ENCODE results near the gene ZBBX. TPM values are rescaled to one million over a fixed set of nuclear protein-coding genes. Genes with fewer than 3 reads are reported as not detected.

ZBBX gene
- total RNA-seq, 1 donor from 2014 or later = 0.07 TPM

DNA sequence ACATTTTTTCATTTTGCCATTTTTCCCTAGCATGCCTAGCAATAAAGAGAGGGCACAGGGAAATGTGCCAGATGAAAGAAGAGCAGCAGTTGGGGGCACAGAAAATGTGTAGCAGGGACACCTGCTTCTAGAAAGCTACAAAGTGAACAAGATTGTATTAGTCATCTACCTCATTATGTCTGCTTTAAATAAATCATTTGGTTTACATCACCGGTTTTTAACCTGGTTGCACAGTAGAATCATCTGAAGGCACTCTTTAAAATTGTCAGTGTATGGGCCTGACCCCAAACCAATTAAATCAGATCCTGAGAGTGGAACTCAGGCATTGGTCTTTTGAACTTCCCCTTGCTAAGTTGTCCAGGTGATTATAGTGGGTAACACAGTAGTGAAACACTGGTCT, 73.8 kb downstream of the ZBBX start:
- DNase-seq (ENCODE audit: low read depth, low spot score) = no peak

GRCh38 chr3:167305340-167305890, 74.7 kb downstream of the ZBBX start:
- DNase-seq (ENCODE audit: low read depth, low spot score) = no peak

GRCh38 chr3:167304077-167304476, 76.0 kb downstream of the ZBBX start:
- no peak for DNase-seq (ENCODE audit: low read depth, low spot score)

GRCh38 chr3:167302678-167303077, 77.4 kb downstream of the ZBBX start:
- DNase-seq (ENCODE audit: low read depth, low spot score) = no peak

- no peak for DNase-seq (ENCODE audit: low read depth, low spot score)
These were observed 79.9 kb downstream of the ZBBX start for GRCh38 chr3:167300207-167300606.

DNA sequence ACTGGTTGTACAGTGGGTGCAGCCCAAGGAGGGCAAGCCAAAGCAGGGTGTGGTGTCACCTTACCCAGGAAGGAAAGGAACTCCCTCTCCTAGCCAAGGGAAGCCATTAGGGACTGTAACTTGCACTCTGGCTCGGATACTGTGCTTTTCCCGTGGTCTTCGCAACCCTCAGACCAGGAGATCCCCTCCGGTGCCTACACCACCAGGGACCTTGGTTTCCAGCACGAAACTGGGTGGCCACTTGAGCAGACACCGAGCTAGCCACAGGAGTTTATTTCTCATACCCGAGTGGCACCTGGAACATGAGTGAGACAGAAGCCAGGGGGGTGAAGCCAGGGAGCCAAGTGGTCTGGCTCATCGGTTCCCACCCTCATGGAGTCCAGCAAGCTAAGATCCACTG, 90.7 kb downstream of the ZBBX start:
- DNase-seq (ENCODE audit: low read depth, low spot score) = no peak

DNA sequence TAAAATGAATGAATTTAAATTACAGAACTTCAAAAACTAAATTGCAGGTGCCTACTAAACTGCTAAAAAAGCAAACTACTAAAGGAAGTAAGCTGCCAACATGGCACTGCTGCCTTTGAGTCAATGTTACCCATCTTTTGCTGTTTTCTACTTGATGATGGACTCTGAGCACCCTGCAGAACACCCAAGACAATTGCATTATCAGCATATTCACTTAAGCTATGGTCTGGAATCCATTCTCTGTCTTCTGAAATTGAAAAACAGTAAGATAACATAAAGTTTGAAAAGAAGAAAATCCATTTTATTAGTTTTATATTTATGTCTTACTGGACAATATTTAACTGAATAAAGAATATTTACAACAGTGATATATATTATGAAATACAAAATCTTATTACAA, 91.4 kb downstream of the ZBBX start:
- DNase-seq (ENCODE audit: low read depth, low spot score) = no peak

DNA sequence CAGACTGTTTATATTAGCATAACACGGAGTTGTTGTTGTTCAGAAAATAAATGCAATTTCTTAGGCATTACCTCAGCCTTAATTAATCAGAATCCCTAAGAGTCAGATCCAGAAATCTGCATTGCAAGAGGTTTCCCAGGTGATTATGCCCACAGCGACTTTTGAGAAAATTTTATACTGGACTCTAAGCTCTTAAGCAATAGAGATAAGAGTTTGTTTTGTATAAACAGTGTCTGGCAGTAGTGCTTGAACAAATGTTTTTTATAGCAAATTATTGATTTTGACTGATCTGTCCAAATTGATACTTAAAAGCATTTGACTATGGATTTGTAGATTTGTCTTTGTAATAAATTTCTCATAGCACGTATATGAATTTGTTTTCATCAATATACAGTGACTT, 92.8 kb downstream of the ZBBX start:
- DNase-seq (ENCODE audit: low read depth, low spot score) = no peak

DNA sequence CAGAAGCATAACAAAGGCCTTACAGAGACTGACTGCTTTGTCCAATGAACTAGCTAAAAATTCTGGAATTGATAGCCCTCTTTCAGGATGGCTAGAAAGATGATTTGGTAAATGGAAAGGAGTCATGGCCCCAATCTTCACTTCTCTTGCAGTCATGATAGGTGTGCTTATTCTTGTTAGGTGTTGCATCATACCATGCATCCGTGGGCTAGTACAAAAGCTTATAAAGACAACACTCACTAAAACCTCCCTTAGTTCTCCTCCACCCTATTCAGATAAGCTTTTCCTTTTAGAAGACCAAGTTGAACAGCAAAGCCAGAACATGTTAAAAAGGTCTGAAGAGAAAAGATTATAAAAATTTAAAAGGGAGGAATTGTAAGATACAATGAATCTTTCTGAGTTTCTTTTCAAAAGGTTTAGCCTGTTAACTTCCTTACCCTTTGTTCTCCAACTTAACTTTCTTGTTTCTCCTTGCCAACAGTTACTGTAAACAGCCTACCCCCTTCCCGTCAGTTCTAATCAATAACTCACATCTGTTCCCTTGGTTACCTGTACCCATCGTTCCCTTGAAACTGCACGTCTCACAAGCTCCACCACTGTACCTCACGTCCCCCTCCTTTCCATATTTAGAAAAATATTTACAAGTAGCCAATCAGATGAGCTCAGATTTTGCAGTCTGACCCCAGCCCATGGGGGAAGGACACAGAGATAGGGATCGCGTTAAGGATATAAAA, 105.8 kb downstream of the ZBBX start:
- DNase-seq (ENCODE audit: low read depth, low spot score) = no peak

- DNase-seq (ENCODE audit: low read depth, low spot score) = no peak
These were observed 127.1 kb downstream of the ZBBX start for GRCh38 chr3:167253037-167253436.

- no peak for DNase-seq (ENCODE audit: low read depth, low spot score)
These were observed 128.4 kb downstream of the ZBBX start for GRCh38 chr3:167251678-167252077.

- no peak for DNase-seq (ENCODE audit: low read depth, low spot score)
These were observed 133.8 kb downstream of the ZBBX start for GRCh38 chr3:167246252-167246651.

DNA sequence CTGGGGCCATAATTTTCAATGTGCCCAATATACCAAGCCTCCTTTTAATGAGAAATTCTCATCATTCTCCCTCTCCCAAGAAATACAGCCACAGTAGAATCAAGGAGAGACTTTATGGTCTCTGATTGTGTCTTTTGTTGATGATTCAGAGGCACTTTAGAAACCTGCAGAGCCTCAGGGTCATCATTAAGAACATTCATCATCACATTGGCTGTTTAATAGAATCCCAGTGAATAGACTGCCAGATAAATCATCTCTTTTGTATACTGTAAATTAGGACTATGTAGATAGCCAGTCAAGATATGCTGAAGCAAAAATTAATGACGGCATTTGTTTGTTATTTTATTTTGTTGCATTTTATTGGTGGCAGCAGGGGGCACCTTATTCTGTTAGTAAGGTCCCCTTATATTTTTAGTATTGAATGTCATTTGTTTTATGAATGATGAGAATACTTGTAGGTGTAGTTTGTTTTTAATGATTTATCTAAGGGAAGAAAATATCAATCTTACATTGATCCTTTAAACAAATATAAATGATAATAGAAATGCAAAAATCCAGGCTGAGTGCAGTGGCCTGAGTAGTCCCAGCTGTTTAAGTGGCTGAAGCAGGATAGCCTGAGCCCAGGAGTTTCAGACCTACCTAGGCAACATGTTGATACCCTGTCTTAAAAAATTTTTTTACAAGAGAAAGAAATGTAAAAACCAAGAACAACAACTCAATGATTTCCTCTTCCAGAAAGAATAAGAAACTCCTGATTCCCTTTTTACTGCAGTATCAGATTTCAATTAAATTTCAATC, 138.8 kb downstream of the ZBBX start:
- DNase-seq (ENCODE audit: low read depth, low spot score) = no peak

DNA sequence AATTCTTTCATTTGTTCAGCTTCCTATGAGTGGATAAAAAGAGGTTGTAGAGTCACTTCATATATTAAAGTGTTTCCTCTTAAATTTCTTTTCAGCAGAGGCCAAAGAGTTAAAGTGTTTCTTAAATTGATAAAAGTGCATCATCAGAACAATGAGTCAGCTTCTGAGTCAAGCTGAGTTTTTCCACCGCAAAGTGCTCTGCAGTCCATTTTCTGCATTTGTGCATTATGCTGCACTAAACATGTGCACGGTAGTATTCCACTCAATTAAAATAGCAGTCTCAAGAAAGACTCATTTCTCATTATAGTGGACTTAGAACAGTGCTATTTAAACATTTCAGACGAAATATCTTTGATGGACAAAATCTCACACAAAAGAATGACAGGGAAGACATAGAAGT, 152.0 kb downstream of the ZBBX start:
- DNase-seq (ENCODE audit: low read depth, low spot score) = no peak

DNA sequence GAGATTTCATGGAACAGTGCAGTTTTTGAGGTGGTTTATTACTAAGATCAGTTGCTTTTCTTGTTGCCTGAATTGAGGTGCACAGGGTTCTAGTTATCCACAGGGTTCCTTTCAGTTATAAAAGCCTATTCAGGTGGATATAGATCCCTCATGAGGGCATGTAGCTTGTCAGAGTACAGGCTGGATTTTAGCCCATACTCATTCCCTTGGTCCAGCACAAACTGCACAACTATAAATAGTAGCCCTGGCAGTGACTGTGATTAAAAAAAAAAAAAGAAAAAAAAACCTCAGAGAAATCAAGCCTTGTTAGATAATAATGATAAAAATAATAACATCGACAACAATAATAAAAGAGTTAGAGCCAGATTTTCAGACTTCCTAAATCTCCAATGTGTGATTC, 154.3 kb downstream of the ZBBX start:
- DNase-seq (ENCODE audit: low read depth, low spot score) = no peak

DNA sequence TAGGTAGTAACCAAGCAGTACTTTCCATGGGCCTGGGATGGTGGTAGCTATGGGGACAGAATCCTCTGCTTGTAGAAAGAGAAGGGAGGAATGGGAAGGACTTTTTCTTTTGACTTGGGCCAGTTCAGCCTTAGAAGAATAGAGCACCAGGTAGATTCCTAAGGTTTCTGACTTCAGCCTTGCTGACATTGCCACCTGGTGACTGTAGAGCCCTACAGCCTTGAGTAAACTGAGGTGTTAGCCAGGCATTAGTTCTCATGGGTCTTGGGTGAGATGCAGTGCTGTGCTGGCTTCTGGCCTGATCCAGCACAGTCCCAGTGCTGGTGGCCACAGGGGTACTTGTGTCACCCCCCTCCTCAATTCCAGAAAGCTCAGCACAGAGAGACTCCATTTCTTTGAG, 171.1 kb downstream of the ZBBX start:
- no peak for DNase-seq (ENCODE audit: low read depth, low spot score)

GRCh38 chr3:167203062-167203461, 177.0 kb downstream of the ZBBX start:
- DNase-seq (ENCODE audit: low read depth, low spot score) = no peak

- no peak for DNase-seq (ENCODE audit: low read depth, low spot score)
These were observed 181.0 kb downstream of the ZBBX start for GRCh38 chr3:167198949-167199600.
